Measurements from ENCODE around the gene SERPINB1. TPM values are rescaled to one million over a fixed set of nuclear protein-coding genes. Genes with fewer than 3 reads are reported as not detected.

Gene SERPINB1
- total and polyA plus RNA-seq, 12 donors = 16.3 to 73.7 (median 21.2) TPM

- Histone ChIP-seq H3K9me3 (no peaks in the 10 kb centered on the region), H3K4me3 (no peak overlapping the region), H3K4me1 (peaks cover 0 to 47% (median 30%) of the 10 kb centered on the region in 9 donors), H3K27me3 (no peaks in the 10 kb centered on the region), H3K36me3 (no peaks in the 10 kb centered on the region), H3K27ac (no peak overlapping the region)
- DNase-seq (no peak), ATAC-seq (no peak)
- TF ChIP-seq CTCF (IDR thresholded peaks at IDR 0.05) = no peak
- intact Hi-C loops (cut with DNase I) = no loop called here
- WGBS, 2 donors = 53 to 64% methylated on average over 2 of the region's 2 CpGs
These were observed 32.6 kb downstream of the SERPINB1 start for GRCh38 chr6:2809015-2809414.

- Histone ChIP-seq H3K4me3 (no peak overlapping the region), H3K36me3 (no peaks in the 10 kb centered on the region), H3K27me3 (no peaks in the 10 kb centered on the region), H3K9me3 (no peaks in the 10 kb centered on the region), H3K27ac (peak overlapping the region in 7 of 10 donors; percentile 3 to 50 (median 26)), H3K4me1 (peaks cover 0 to 49% (median 30%) of the 10 kb centered on the region in 9 donors)
- no peak for TF ChIP-seq CTCF (IDR thresholded peaks at IDR 0.05)
- intact Hi-C loops (cut with DNase I) = no loop called here
- no peak for DNase-seq
- ATAC-seq = peak in 6 of 8 donors; percentile 56 to 70 (median 65)
- 44 to 58% methylated on average over 9 of the region's 9 CpGs for WGBS, 2 donors
These were observed 34.1 kb downstream of the SERPINB1 start for GRCh38 chr6:2807342-2808090.

- WGBS, 2 donors = 68 to 78% methylated on average over 3 of the region's 3 CpGs
- TF ChIP-seq CTCF (IDR thresholded peaks at IDR 0.05) = no peak
- intact Hi-C loops (cut with DNase I) = no loop called here
- Histone ChIP-seq H3K4me3 (no peak overlapping the region), H3K27ac (peak overlapping the region in 4 of 10 donors; percentile 12 to 50 (median 44)), H3K27me3 (no peaks in the 10 kb centered on the region), H3K9me3 (no peaks in the 10 kb centered on the region), H3K36me3 (no peaks in the 10 kb centered on the region), H3K4me1 (peaks cover 0 to 49% (median 30%) of the 10 kb centered on the region in 9 donors)
- no peak for DNase-seq
- ATAC-seq = peak in 1 of 8 donors; percentile 12
These were observed 35.0 kb downstream of the SERPINB1 start for GRCh38 chr6:2806644-2807043.

- WGBS, 2 donors = 97 to 98% methylated on average over 14 of the region's 14 CpGs
These were observed 36.6 kb downstream of the SERPINB1 start for GRCh38 chr6:2805031-2805430.

More at GRCh38 chr6:2805031-2805430, 36.6 kb downstream of the SERPINB1 start:
- H3K9me3 ChIP-seq = no peaks in the 10 kb centered on the region
- intact Hi-C loops (cut with DNase I) = no loop called here
- no peak overlapping the region for H3K4me3 ChIP-seq
- ATAC-seq = no peak
- H3K27ac ChIP-seq = no peak overlapping the region
- DNase-seq = no peak
- H3K4me1 ChIP-seq = peaks cover 3 to 58% (median 38%) of the 10 kb centered on the region in 9 donors
- no peaks in the 10 kb centered on the region for H3K36me3 ChIP-seq
- H3K27me3 ChIP-seq = no peaks in the 10 kb centered on the region
- no peak for TF ChIP-seq CTCF (IDR thresholded peaks at IDR 0.05)
